Stomach (tissue), 9 donors: ENCODE results near the gene GET4. TPM values are rescaled to one million over a fixed set of nuclear protein-coding genes. Genes with fewer than 3 reads are reported as not detected.

ENCODE experiments used
- DNase-seq, 2 donors: peaks; one replicate each; pipeline versions ENCODE4 v3.0.0 to v3.0.0-alpha.2; 2013 to 2019
- H3K27ac ChIP-seq, 5 donors: fragments of 200-600 bp in 4 of 5; sonication (generic) in 4 of 5; one replicate each; pipeline ENCODE4 v1.5.1; 2013 to 2019; ENCODE audit warnings: mild to moderate bottlenecking in 1 of 5, moderate library complexity in 1 of 5
- H3K27me3 ChIP-seq, 3 donors: fragments of 200-600 bp; sonication (generic); one replicate each; pipeline ENCODE4 v1.5.1; 2017 to 2019; ENCODE audit warnings: mixed run types in 1 of 3
- H3K36me3 ChIP-seq, 4 donors: fragments of 200-600 bp; sonication (generic); 1 replicate in 3 of 4; 2 replicates in 1 of 4; pipeline ENCODE4 v1.5.1; 2016 to 2019
- H3K4me1 ChIP-seq, 4 donors: fragments of 200-600 bp; sonication (generic); one replicate each; pipeline ENCODE4 v1.5.1; 2016 to 2019
- H3K4me3 ChIP-seq, 4 donors: fragments of 200-600 bp; sonication (generic) in 3 of 4; one replicate each; pipeline ENCODE4 v1.5.1; 2016 to 2019; ENCODE audit warnings: mild to moderate bottlenecking in 1 of 4
- H3K9me3 ChIP-seq, 4 donors: fragments of 200-600 bp; sonication (generic); one replicate each; pipeline ENCODE4 v1.5.1; 2016 to 2019
- CTCF ChIP-seq, 7 experiments: fragments of 450-650 bp in 4 of 7; fragments of 200-600 bp in 3 of 7; sonication (generic) in 3 of 7; IDR thresholded peaks; one replicate each; pipeline ENCODE4 v1.5.1; 2016 to 2019; ENCODE audit warnings: antibody characterized with exemption in 7 of 7, control low read depth in 2 of 7, mild to moderate bottlenecking in 1 of 7
- EP300 ChIP-seq: sonication (generic); formaldehyde crosslinking; IDR thresholded peaks from one replicate; pipeline ENCODE4 v1.6.1; 2017; ENCODE audit warnings: antibody characterized with exemption
- POLR2A ChIP-seq, 4 donors: fragments of 450-650 bp; IDR thresholded peaks; one replicate each; pipeline ENCODE4 v1.6.1; 2016; ENCODE audit warnings: antibody characterized with exemption in 4 of 4, control low read depth in 2 of 4, mild to moderate bottlenecking in 1 of 4, moderate library complexity in 1 of 4
- POLR2AphosphoS5 ChIP-seq, 3 donors: sonication (generic); formaldehyde crosslinking; IDR thresholded peaks; one replicate each; pipeline ENCODE4 v1.6.1; 2016; ENCODE audit warnings: antibody characterized with exemption in 3 of 3
- WGBS, 5 donors: extraction: QIAGEN DNeasy Blood & Tissue Kit in 3 of 5; methylation state at CpG; one replicate each; pipeline versions ENCODE4 v1.1.5 to v1.1.7; 2013 to 2018; 5-methylcytosine and 5-hydroxymethylcytosine counted together
- intact Hi-C: fragments of 100-400 bp; cut with DNase I; formaldehyde crosslinking; loops from one replicate; pipeline ENCODE4 v1.15.1; 2023; ENCODE audit warnings: low total_unique reads
- polyA plus RNA-seq, 3 donors: library from polyadenylated mRNA; stranded (reverse); fragments of 200-250 nt; gene quantifications; one replicate each; pipeline ENCODE4 v1.2.3, GENCODE V29; 2013
- total RNA-seq, 5 donors: library from RNA; depleted of rRNA; stranded (reverse); fragments of >200 nt; gene quantifications; one replicate each; pipeline versions ENCODE4 v1.1.0 to v1.2.3, GENCODE V29; 2014 to 2016
- donor health status: healthy with polysubstance abuse.
- donor health status: Bipolar disorder and iron deficiency.
- donor health status: healthy.

Gene GET4
- total and polyA plus RNA-seq, 8 donors, result 22.4 to 140 (median 46.6) TPM

- 93 to 96% (median 95%) methylated on average over 43 to 52 of the region's 52 CpGs for WGBS, 5 donors
- Histone ChIP-seq H3K27me3 (no peaks in the 10 kb centered on the region), H3K9me3 (no peaks in the 10 kb centered on the region), H3K27ac (no peak overlapping the region), H3K36me3 (peaks cover 58 to 98% (median 95%) of the 10 kb centered on the region in 4 donors), H3K4me1 (peaks cover 0 to 24% (median 10%) of the 10 kb centered on the region in 4 donors), H3K4me3 (no peak overlapping the region)
- DNase-seq, result no peak
- TF ChIP-seq EP300 (no peak), POLR2A (IDR thresholded peaks at IDR 0.05) (no peak), POLR2AphosphoS5 (IDR thresholded peaks at IDR 0.05) (no peak), CTCF (IDR thresholded peaks at IDR 0.05) (no peak)
- intact Hi-C loops, result no loop called here
These were observed 19.2 kb downstream of the GET4 start for GRCh38 chr7:895451-896052.

DNA sequence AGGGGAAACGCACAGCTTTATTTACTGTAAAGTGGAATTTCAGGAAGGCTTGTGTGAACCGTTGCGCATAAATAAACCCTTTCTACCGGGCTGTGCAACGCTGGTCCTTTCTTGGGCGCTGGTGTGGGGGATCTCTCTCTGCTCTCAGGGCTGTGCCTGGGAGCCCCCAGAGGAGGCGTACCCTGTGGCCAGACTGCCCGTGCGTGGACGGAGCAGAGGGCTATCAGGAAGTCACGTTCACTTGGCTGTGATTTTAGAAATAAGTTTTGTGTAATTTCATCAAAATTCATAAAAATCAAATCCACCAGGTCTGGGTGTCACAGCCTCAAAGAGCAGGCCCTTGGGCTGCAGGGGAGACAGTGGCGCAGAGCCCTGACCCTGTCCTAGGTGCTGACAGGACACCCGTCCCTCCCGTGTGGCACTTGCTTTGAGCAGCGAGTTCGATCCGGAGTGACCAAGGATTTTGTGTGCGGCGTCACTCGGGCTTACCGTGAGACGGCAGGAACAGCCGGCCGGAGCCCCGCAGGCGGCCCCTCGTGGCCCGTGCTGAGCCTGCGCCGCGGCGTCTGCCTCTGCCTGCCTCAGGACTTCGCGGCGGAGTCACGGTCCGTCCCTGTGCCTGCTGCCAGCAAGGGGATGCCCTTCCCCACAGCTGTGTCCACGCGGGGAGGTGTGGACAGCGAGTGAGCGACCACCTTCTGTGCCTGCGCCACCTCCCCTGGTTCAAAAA is 20.2 kb downstream of the GET4 start:
- DNase-seq, result no peak
- intact Hi-C loops, result no loop called here
- WGBS, 5 donors, result 89 to 94% (median 93%) methylated on average over 35 to 42 of the region's 42 CpGs
- H3K36me3 ChIP-seq, result peaks cover 48 to 89% (median 86%) of the 10 kb centered on the region in 4 donors
- peaks cover 7 to 34% (median 20%) of the 10 kb centered on the region in 4 donors for H3K4me1 ChIP-seq
- H3K4me3 ChIP-seq, result no peak overlapping the region
- H3K9me3 ChIP-seq, result no peaks in the 10 kb centered on the region
- H3K27ac ChIP-seq, result no peak overlapping the region
- TF ChIP-seq POLR2AphosphoS5 (IDR thresholded peaks at IDR 0.05), result no peak
- no peaks in the 10 kb centered on the region for H3K27me3 ChIP-seq

DNA sequence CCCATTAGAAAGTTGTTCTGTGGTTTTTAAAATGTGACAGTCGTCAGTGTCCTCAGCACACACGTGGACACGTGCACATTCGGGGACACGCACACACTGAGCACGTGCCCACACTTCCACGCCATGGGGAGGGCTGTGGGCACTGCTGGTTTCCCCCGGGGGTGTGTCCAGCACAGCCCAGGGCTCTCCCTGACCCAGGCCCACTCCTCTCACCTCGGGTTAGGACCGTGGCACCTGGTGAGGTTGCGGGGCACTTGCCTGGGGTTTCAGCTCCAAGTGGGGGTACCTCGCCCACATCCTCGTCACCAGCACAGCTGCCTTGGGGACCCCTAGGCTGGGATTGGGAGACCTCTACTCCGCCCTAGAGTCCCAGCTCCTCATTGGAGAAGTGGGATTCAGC is 20.7 kb downstream of the GET4 start:
- H3K9me3 ChIP-seq, result no peaks in the 10 kb centered on the region
- peaks cover 42 to 83% (median 80%) of the 10 kb centered on the region in 4 donors for H3K36me3 ChIP-seq
- TF ChIP-seq POLR2A (IDR thresholded peaks at IDR 0.05), result no peak
- TF ChIP-seq POLR2AphosphoS5 (IDR thresholded peaks at IDR 0.05), result no peak
- TF ChIP-seq EP300, result no peak
- no peak for TF ChIP-seq CTCF (IDR thresholded peaks at IDR 0.05)
- intact Hi-C loops, result no loop called here
- H3K27me3 ChIP-seq, result no peaks in the 10 kb centered on the region
- no peak overlapping the region for H3K4me3 ChIP-seq
- 82 to 91% (median 89%) methylated on average over 8 to 14 of the region's 14 CpGs for WGBS, 5 donors
- H3K4me1 ChIP-seq, result peaks cover 8 to 39% (median 24%) of the 10 kb centered on the region in 4 donors
- H3K27ac ChIP-seq, result no peak overlapping the region
- DNase-seq, result no peak

DNA sequence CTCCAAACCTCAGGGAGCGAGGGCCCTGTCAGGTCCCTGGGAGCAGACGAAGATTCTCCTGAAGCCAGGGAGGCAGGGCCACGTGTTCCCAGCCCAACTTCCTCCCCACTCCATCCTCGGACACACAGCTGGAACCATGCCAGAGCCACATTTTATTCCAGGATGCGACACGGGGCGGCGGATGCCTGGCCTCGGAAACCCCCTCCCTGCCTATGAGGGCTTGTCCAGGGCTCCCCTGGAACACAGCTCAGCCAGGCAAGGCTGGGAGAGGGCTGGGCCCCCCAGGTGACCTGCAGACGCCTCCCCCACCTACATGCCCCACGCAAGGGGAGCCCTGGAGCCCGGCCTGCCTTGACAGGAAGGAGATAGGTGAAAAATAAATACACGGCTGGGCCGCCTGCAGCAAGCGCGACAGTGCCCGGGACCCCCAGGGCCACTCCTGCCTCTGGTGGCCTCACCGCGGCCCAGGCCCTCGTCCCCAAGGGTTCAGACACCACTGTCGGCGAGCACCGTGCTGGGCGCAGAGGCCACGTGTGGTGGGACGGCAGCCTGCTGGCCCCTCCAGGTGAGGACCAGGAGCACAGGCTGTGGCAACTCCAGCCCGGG is 21.5 kb downstream of the GET4 start:
- Histone ChIP-seq H3K27ac (peak overlapping the region in 3 of 5 donors; percentile 5 to 31 (median 27)), H3K4me3 (no peak overlapping the region), H3K36me3 (peaks cover 39 to 76% (median 72%) of the 10 kb centered on the region in 4 donors), H3K27me3 (no peaks in the 10 kb centered on the region), H3K9me3 (no peaks in the 10 kb centered on the region), H3K4me1 (peaks cover 8 to 32% (median 22%) of the 10 kb centered on the region in 4 donors)
- DNase-seq, result peak in 1 of 2 donors; percentile 80
- no peak for TF ChIP-seq EP300
- TF ChIP-seq POLR2AphosphoS5 (IDR thresholded peaks at IDR 0.05), result no peak
- no peak for TF ChIP-seq POLR2A (IDR thresholded peaks at IDR 0.05)
- TF ChIP-seq CTCF (IDR thresholded peaks at IDR 0.05), result no peak
- intact Hi-C loops, result no loop called here
- 47 to 64% (median 59%) methylated on average over 7 to 27 of the region's 27 CpGs for WGBS, 5 donors
